ENCODE results near the gene NEUROD1. TPM values are rescaled to one million over a fixed set of nuclear protein-coding genes. Genes with fewer than 3 reads are reported as not detected.

The NEUROD1 gene
- total RNA-seq, 1 donor from 2014 or later, result not detected

DNA sequence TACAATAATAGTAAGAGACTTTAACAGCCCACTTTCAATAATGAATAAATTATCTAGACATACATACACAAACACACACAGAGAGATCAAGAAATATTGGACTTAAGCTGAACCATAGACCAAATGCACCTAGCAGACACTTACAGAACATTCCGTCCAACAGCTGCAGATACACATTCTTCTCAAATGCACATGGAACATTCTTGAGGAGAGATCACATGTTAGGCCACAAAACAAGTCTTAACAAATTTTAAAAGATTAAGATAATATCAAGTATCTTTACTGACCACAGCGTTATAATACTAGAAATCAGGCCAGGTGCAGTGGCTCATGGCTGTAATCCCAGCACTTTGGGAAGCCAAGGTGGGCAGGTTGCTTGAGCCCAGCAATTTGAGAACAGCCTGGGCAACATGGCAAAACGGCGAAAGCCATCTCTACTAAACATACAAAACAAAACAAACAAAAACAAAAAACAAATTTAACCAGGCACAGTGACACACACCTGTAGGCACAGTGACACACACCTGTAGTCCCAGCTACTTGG, 30.8 kb downstream of the NEUROD1 start:
- H3K36me3 ChIP-seq (ENCODE audit: control insufficient read depth, insufficient read depth, low read length), result no peaks in the 10 kb centered on the region
- no peak overlapping the region for H3K4me3 ChIP-seq (ENCODE audit: low read depth, low read length)
- no peak for FAIRE-seq
- TF ChIP-seq, protein P1, sequence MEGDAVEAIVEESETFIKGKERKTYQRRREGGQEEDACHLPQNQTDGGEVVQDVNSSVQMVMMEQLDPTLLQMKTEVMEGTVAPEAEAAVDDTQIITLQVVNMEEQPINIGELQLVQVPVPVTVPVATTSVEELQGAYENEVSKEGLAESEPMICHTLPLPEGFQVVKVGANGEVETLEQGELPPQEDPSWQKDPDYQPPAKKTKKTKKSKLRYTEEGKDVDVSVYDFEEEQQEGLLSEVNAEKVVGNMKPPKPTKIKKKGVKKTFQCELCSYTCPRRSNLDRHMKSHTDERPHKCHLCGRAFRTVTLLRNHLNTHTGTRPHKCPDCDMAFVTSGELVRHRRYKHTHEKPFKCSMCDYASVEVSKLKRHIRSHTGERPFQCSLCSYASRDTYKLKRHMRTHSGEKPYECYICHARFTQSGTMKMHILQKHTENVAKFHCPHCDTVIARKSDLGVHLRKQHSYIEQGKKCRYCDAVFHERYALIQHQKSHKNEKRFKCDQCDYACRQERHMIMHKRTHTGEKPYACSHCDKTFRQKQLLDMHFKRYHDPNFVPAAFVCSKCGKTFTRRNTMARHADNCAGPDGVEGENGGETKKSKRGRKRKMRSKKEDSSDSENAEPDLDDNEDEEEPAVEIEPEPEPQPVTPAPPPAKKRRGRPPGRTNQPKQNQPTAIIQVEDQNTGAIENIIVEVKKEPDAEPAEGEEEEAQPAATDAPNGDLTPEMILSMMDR (IDR thresholded peaks at IDR 0.05; ENCODE audit: insufficient read depth, low read length, severe bottlenecking), result no peak
- DNase-seq (ENCODE audit: low read depth), result peak; percentile 58
- peaks cover 2% of the 10 kb centered on the region for H3K27me3 ChIP-seq (ENCODE audit: control insufficient read depth, insufficient read depth, low read length)

DNA sequence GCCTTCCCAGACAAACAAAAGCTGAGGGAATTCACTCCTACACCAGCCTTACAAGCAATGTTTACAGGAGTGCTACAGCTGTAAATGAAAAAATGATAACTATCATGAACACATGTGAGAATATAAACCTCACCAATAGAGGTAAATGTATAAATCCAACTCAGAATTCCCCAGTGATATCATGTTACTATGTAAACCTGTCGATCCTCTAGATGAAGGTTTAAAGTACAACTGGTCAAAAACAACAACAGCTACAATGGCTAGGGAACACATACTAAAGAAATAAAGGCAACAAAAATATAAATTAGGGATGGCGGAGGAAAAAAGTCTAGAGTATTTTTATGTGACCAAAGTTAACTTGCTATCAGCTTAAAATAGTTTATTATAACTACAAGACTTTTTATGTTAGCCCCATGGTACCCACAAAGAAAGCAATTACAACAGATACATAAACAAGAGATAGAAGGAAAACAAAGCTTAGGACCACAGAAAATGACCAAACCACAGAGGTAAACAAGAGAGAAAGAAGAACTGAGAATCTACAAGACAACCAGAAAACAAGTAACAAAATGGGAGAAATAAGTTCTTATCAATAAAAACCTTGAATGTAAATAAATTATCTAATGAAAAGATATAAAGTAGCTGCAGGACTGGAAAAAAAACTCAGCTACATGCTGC, 31.7 kb downstream of the NEUROD1 start:
- Histone ChIP-seq H3K27me3 (ENCODE audit: control insufficient read depth, insufficient read depth, low read length) (peaks cover 2% of the 10 kb centered on the region), H3K4me3 (ENCODE audit: low read depth, low read length) (no peak overlapping the region), H3K36me3 (ENCODE audit: control insufficient read depth, insufficient read depth, low read length) (no peaks in the 10 kb centered on the region)
- DNase-seq (ENCODE audit: low read depth), result no peak
- FAIRE-seq, result no peak
- TF ChIP-seq, protein P1 (IDR thresholded peaks at IDR 0.05; ENCODE audit: insufficient read depth, low read length, severe bottlenecking), result no peak

DNA sequence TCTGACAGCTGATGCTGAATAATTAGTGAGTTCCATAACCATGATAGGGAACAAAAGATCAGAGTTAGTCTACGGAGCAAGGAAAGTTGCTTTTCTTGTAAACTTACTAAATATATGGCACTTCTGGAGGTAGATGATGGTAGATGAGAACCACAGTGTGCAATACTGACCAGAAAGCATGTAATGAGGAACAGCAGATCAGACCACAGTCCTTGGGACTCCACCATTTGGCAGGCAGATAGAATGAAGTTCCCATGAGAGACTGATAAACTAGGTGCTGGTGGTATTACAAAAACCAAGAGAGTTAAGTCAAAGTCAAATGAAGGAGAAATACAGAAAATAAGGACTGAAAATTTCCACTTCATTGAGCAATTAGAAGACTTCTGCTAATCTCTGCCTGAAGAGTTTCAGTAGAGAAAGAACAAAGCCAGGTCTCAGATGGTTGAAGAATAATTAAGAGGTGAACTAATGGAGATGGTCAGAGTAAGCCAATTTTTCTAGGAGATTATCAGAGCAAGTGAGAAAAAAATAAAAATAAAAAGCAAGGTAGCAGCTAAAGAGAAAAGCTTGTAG, 33.8 kb downstream of the NEUROD1 start:
- FAIRE-seq (no peak), DNase-seq (ENCODE audit: low read depth) (no peak)
- no peak overlapping the region for H3K4me3 ChIP-seq (ENCODE audit: low read depth, low read length)
- TF ChIP-seq, protein P1 (IDR thresholded peaks at IDR 0.05; ENCODE audit: insufficient read depth, low read length, severe bottlenecking), result no peak
- H3K27me3 ChIP-seq (ENCODE audit: control insufficient read depth, insufficient read depth, low read length), result peaks cover 2% of the 10 kb centered on the region
- no peaks in the 10 kb centered on the region for H3K36me3 ChIP-seq (ENCODE audit: control insufficient read depth, insufficient read depth, low read length)

- no peak for DNase-seq (ENCODE audit: low read depth)
- TF ChIP-seq, protein P1 (IDR thresholded peaks at IDR 0.05; ENCODE audit: insufficient read depth, low read length, severe bottlenecking), result no peak
- H3K27me3 ChIP-seq (ENCODE audit: control insufficient read depth, insufficient read depth, low read length), result peaks cover 2% of the 10 kb centered on the region
- no peak overlapping the region for H3K4me3 ChIP-seq (ENCODE audit: low read depth, low read length)
- no peaks in the 10 kb centered on the region for H3K36me3 ChIP-seq (ENCODE audit: control insufficient read depth, insufficient read depth, low read length)
- FAIRE-seq, result no peak
Observed at GRCh38 chr2:181643151-181643550, 37.2 kb downstream of the NEUROD1 start.

DNA sequence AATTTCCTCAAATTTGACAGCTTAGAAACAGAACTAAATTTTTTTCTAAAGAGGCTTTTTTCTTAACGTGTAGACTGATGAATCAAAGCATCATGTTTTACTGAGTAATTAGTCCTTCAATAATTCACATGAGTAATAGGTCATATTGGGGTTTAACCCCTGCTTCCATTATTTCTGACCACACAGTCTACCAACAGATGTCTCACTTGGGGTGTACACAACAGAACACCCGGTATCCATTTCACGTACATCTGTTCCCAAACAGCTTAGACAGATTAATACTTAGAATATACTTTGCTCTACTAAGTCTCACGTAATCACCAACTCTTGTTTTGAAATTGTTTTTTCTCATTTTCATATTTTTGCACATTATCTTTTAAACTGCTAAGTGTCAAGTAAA, 38.2 kb downstream of the NEUROD1 start:
- no peak overlapping the region for H3K4me3 ChIP-seq (ENCODE audit: low read depth, low read length)
- FAIRE-seq (no peak), DNase-seq (ENCODE audit: low read depth) (no peak)
- TF ChIP-seq, protein P1 (IDR thresholded peaks at IDR 0.05; ENCODE audit: insufficient read depth, low read length, severe bottlenecking), result no peak
- no peaks in the 10 kb centered on the region for H3K36me3 ChIP-seq (ENCODE audit: control insufficient read depth, insufficient read depth, low read length)
- H3K27me3 ChIP-seq (ENCODE audit: control insufficient read depth, insufficient read depth, low read length), result peaks cover 2% of the 10 kb centered on the region

Measured in bronchial epithelial cell (primary cell).